GM10266 (cell line): ENCODE results near the gene RGS17.

Experiments
- DNase-seq: peaks from one replicate; pipeline ENCODE4 v3.0.0; 2012; ENCODE audit errors: extremely low spot score
- TF ChIP-seq, protein P1 (sequence below): IDR thresholded peaks from 2 replicates; pipeline ENCODE4 v1.5.1; 2012; ENCODE audit warnings: mild to moderate bottlenecking, low read depth; ENCODE audit not compliant: control insufficient read depth, insufficient read depth; ENCODE audit errors: missing control alignments

The RGS17 gene

DNA sequence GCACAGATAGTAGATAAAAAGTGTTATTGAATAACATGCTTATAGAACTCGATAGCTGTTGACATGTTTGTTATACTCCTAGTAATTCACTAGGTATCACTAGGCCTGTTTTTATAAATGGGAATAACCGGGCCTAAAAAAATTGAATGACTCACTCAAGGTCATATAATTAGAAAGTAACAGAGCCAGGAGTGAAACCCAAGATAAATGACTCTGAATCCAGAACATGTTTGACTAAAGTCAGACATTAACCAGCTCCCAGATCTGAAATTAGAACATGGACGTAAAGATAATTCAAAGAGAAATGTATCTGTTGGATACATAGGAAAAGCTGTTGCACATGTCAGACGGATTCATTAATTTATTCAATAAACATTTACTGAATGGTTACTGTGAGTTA lies 26.9 kb downstream of the RGS17 start:
- DNase-seq: no peak
- TF ChIP-seq, protein P1, sequence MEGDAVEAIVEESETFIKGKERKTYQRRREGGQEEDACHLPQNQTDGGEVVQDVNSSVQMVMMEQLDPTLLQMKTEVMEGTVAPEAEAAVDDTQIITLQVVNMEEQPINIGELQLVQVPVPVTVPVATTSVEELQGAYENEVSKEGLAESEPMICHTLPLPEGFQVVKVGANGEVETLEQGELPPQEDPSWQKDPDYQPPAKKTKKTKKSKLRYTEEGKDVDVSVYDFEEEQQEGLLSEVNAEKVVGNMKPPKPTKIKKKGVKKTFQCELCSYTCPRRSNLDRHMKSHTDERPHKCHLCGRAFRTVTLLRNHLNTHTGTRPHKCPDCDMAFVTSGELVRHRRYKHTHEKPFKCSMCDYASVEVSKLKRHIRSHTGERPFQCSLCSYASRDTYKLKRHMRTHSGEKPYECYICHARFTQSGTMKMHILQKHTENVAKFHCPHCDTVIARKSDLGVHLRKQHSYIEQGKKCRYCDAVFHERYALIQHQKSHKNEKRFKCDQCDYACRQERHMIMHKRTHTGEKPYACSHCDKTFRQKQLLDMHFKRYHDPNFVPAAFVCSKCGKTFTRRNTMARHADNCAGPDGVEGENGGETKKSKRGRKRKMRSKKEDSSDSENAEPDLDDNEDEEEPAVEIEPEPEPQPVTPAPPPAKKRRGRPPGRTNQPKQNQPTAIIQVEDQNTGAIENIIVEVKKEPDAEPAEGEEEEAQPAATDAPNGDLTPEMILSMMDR: no peak

DNA sequence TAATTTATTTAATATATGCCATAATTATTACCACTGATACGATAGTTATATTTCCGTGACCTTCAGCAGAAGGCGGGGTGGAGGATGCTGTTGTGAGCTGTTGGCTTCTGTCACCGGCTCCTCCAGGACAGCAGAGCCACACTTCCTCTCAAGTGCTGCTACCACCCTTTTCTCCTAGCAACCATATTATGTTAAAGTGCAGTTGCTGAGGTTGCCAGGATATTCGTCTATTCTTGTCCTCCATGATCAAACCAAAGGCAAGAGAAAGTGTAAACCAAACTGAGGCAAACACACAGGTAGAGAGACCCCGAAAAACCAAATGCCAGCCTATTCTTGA lies 27.8 kb downstream of the RGS17 start:
- TF ChIP-seq, protein P1: no peak
- DNase-seq: no peak

DNA sequence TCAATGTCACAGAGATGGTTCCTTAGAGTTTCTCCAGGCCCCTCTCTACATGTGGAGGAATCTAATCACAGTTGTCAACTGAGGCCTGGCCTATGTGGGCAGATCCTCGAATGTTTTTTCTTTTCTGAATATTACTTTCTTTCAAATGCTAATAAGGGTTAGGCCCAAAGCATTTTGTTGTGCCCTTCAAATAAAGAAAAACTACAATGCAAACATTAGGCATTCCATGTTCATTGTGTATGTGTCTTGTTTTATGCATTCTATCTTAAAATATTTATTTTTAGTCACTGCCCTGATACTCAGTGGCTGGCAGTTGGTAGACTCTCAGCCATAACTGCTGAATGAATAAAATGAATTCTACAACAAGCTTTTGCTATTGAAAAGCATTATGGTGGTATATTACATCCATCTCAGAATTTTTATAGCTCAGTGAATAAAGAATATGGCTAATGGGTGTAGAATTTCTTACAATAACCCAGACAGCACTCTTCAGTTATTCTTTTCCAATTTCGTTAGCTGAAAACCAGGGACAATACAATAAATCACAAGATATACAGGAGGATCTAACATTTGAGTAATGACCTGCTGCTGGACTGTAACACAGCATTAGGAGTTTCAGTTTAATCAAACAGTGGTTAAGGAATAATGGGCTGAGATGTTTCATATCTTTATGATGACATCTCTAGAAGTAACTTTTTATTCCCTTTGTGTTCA lies 28.3 kb downstream of the RGS17 start:
- TF ChIP-seq, protein P1: no peak
- no peak for DNase-seq

DNA sequence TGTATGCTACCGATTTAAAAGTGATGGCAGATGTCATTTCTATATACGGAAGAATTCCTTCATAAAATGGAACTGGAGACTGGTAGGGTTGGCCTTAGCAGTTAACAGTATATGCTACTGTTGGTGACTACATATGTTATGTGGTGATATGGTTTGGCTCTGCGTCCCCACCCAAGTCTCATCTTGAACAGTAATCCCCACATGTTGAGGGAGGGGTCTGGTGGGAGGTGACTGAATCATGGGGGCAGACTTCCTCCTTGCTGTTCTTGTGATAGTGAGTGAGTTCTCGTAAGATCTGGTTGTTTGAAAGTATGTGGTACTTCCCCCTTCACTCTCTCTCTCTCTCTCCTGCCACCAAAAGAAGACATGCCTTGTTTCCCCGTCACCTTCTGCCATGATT lies 29.6 kb downstream of the RGS17 start:
- TF ChIP-seq, protein P1: no peak
- no peak for DNase-seq

DNA sequence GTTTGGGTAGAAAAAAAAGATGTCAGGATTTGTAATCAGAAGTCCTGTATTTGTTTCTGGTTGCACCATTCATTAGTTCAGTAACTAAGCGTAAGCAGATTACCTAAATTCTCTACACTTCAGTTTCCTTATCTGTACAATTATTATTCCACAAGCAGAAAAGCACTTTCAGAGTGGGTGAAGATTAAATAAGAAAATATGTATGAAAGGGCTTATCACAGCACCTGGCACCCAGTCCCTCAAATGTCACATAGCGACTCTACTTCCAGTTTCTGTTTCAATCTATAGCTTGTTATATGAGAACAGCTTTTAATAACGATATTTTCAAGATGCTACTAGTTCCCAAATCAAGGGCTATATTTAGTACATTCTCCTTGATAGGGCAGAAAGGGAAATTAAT lies 31.4 kb downstream of the RGS17 start:
- TF ChIP-seq, protein P1: no peak
- no peak for DNase-seq

DNA sequence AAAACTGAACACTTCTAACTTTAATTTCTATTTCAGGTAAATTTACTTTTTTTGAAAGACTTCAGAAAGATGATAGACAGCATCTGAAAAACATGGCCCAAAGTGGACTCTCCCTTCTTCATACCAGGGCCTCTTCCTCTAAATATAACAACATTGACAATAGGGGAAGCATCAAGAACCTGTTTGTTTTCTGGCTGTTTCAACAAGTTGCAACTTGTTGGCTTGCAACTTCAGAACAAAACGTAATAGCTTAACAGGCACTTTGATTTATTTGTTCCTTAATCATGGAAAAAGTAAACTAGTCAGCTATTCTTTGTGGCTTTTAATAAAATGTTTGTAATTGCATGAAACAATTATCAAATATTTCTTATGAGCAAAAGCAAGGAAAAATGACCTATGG lies 34.3 kb downstream of the RGS17 start:
- DNase-seq: no peak
- TF ChIP-seq, protein P1: no peak

DNA sequence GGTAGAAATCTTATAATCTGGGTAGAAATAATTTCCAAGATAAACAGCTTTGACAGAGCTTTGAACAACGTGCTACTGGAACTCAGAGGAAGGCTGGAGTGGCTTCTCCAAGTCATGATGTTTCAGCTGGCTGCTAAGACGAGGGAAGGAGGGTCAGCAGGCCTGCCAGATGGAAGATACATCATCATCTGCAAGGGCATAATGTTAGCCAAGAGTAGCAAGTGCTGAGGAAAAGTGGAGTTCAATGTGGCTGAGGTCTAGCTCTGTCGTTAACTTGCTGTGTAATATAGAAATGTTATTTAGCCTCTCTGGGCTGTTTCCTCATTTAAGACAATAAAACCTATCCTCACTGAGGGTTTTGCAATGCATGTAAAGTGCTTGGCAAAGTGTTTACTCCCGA lies 35.1 kb downstream of the RGS17 start:
- TF ChIP-seq, protein P1: no peak
- DNase-seq: no peak
